ENCODE results near the gene DPP6.

The DPP6 gene

DNA sequence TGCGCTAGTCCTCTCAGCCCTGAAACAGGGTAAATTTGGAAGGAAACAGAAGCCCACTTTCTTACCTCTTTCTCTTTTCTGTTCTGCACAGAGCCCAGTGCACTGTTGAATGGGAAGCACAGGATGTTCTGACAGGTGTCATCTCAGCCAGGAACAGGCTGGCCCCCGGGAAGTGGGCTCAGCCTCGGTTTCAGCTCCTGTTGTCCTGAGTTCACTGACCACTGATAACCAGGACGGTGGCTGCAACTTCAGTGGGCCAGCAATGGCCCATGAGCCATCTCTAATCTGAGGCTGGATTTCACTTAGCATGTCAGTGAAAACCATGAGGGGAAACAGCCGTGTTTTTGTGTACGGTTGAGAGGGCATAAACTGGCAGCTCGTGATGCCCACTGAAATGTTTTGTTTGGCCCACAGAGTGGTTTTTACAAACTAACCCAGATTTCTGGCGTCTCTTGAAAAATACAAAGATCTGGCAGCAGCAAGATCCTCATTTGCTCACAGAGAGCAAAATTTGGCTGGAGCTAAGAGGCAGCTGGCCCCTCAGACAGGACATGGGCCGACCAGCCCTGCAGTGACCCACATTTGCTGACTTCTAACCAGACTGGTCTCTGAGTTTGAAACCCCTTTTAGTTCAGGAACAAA is 494.9 kb downstream of the DPP6 start:
- Histone ChIP-seq H3K27me3 (ENCODE audit: control insufficient read depth, insufficient read depth, low read length) (no peaks in the 10 kb centered on the region), H3K4me3 (ENCODE audit: low read depth, low read length) (no peak overlapping the region), H3K27ac (ENCODE audit: low read depth, low read length) (no peak overlapping the region), H3K9ac (ENCODE audit: low read length) (no peak overlapping the region), H3K36me3 (ENCODE audit: control insufficient read depth, insufficient read depth, low read length) (no peaks in the 10 kb centered on the region), H3K9me3 (ENCODE audit: control insufficient read depth, insufficient read depth, low read depth, low read length) (no peaks in the 10 kb centered on the region), H3K4me1 (ENCODE audit: control insufficient read depth, insufficient read depth, low read length) (no peaks in the 10 kb centered on the region)

DNA sequence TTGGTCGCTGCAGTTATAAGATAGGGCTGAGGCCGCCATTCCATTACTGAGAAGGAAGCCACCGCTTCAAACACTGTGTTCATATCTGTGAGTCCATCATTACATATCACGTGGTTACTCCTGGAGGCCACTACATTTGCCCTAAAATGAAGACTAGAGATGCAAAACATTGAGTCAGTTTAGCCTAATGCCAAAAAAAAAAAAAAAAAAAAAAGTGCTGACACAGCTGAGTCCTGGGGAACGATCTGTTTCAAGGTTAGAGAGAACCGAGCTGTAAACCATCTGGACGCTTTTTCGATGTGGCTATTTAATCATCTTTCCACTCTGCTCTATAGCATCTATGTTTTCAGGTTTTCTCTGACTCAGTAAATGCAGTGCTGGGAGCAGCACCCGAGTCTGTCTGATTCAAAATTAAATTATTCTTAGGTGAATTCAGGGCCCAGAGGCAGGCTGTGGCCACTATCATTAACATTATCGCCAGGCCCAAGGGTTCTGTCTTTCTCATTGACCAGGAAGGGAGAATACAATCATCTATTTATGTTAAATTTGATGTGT is 501.6 kb downstream of the DPP6 start:
- no peaks in the 10 kb centered on the region for H3K36me3 ChIP-seq (ENCODE audit: control insufficient read depth, insufficient read depth, low read length)
- H3K4me3 ChIP-seq (ENCODE audit: low read depth, low read length), result no peak overlapping the region
- H3K9ac ChIP-seq (ENCODE audit: low read length), result no peak overlapping the region
- H3K4me1 ChIP-seq (ENCODE audit: control insufficient read depth, insufficient read depth, low read length), result no peaks in the 10 kb centered on the region
- H3K27ac ChIP-seq (ENCODE audit: low read depth, low read length), result no peak overlapping the region
- H3K9me3 ChIP-seq (ENCODE audit: control insufficient read depth, insufficient read depth, low read depth, low read length), result no peaks in the 10 kb centered on the region
- no peaks in the 10 kb centered on the region for H3K27me3 ChIP-seq (ENCODE audit: control insufficient read depth, insufficient read depth, low read length)

DNA sequence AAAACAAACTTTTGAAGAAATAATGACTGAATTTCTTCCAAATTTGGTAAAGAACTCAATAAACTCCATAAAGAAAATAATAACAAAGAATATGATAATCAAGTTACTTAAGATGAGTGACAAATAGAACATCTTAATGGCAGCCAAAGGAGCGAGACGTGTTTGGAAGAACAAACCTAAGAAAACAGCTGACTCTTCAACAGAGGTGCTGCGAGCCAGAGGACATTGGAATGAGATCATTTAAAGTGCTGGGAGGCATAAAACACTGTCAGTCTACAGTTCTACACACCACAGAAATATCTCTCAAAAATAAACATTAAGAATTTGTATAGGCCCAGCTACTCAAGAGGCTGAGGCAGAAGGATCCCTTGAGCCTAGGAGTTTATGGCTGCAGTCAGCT is 507.3 kb downstream of the DPP6 start:
- Histone ChIP-seq H3K27ac (ENCODE audit: low read depth, low read length) (no peak overlapping the region), H3K9ac (ENCODE audit: low read length) (no peak overlapping the region), H3K4me3 (ENCODE audit: low read depth, low read length) (no peak overlapping the region), H3K9me3 (ENCODE audit: control insufficient read depth, insufficient read depth, low read depth, low read length) (peaks cover 4% of the 10 kb centered on the region; the same call in 1 of the 2 replicates), H3K27me3 (ENCODE audit: control insufficient read depth, insufficient read depth, low read length) (no peaks in the 10 kb centered on the region), H3K4me1 (ENCODE audit: control insufficient read depth, insufficient read depth, low read length) (no peaks in the 10 kb centered on the region), H3K36me3 (ENCODE audit: control insufficient read depth, insufficient read depth, low read length) (no peaks in the 10 kb centered on the region)

DNA sequence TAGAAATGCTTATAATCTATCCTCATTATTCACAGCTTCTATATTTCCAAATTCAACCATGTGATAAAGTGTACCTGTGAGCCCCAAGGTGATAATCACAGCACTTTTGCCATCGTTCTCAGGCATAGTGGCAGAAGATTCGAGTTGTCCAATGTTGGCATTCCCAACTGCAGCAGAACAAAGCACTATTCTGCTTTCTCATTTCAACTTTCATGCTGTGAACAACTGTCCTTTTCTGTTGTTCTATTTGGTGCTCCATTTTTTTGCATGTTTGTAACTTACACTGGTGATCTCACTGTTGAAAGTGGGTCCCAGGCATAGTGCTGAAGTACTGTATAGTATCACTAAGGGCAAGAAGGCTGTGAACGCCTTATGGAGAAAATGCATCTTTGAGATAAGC is 512.5 kb downstream of the DPP6 start:
- no peaks in the 10 kb centered on the region; the same call in none of the 2 replicates for H3K27me3 ChIP-seq (ENCODE audit: control insufficient read depth, insufficient read depth, low read length)
- H3K9me3 ChIP-seq (ENCODE audit: control insufficient read depth, insufficient read depth, low read depth, low read length), result no peaks in the 10 kb centered on the region
- H3K36me3 ChIP-seq (ENCODE audit: control insufficient read depth, insufficient read depth, low read length), result no peaks in the 10 kb centered on the region
- H3K27ac ChIP-seq (ENCODE audit: low read depth, low read length), result no peak overlapping the region
- H3K4me3 ChIP-seq (ENCODE audit: low read depth, low read length), result no peak overlapping the region
- H3K4me1 ChIP-seq (ENCODE audit: control insufficient read depth, insufficient read depth, low read length), result no peaks in the 10 kb centered on the region
- no peak overlapping the region for H3K9ac ChIP-seq (ENCODE audit: low read length)

DNA sequence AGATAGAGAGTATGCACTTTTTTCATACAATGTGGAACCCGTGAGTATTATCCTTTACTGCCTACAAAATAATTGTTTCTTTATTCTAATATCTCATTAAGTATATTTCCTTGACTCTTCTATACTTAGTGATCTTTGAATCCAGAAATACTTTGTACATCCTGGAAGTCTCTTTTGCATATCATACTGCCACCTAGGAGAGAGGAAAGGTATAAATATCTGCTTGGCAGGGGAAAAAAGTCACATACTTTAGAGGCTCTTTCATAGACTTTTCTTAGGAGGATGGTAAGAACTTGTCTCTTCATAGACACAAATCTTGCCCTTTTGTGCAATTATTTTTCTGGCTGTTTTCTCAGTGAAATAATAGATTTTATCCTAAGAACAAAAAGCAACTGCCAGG is 514.7 kb downstream of the DPP6 start:
- H3K4me1 ChIP-seq (ENCODE audit: control insufficient read depth, insufficient read depth, low read length), result no peaks in the 10 kb centered on the region
- no peaks in the 10 kb centered on the region; the same call in none of the 2 replicates for H3K27me3 ChIP-seq (ENCODE audit: control insufficient read depth, insufficient read depth, low read length)
- no peak overlapping the region for H3K9ac ChIP-seq (ENCODE audit: low read length)
- no peaks in the 10 kb centered on the region for H3K36me3 ChIP-seq (ENCODE audit: control insufficient read depth, insufficient read depth, low read length)
- H3K4me3 ChIP-seq (ENCODE audit: low read depth, low read length), result no peak overlapping the region
- no peaks in the 10 kb centered on the region for H3K9me3 ChIP-seq (ENCODE audit: control insufficient read depth, insufficient read depth, low read depth, low read length)
- H3K27ac ChIP-seq (ENCODE audit: low read depth, low read length), result no peak overlapping the region

DNA sequence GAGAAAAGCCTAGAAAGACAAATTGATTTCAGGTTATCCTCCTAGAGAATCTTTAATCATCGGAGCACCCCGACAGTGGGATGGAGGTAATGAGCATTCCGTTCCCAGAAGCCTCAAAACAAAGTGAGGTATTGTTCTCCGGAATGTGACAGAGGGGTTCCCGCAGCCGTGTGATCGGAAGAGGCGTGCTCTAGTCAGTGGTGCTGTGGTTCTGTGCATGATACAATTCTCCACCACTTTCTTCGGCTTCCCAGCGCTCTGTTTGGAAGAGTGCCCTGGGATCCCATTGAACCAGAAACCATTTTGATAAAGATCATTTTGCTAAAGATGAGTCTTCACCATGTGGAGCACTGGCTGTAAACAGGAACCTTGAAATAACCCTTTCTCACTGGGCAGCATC is 516.1 kb downstream of the DPP6 start:
- H3K9me3 ChIP-seq (ENCODE audit: control insufficient read depth, insufficient read depth, low read depth, low read length), result peaks cover 3% of the 10 kb centered on the region; the same call in 1 of the 2 replicates
- no peak overlapping the region for H3K4me3 ChIP-seq (ENCODE audit: low read depth, low read length)
- H3K4me1 ChIP-seq (ENCODE audit: control insufficient read depth, insufficient read depth, low read length), result no peaks in the 10 kb centered on the region
- no peaks in the 10 kb centered on the region; the same call in none of the 2 replicates for H3K27me3 ChIP-seq (ENCODE audit: control insufficient read depth, insufficient read depth, low read length)
- no peak overlapping the region for H3K27ac ChIP-seq (ENCODE audit: low read depth, low read length)
- H3K9ac ChIP-seq (ENCODE audit: low read length), result no peak overlapping the region
- no peaks in the 10 kb centered on the region for H3K36me3 ChIP-seq (ENCODE audit: control insufficient read depth, insufficient read depth, low read length)

DNA sequence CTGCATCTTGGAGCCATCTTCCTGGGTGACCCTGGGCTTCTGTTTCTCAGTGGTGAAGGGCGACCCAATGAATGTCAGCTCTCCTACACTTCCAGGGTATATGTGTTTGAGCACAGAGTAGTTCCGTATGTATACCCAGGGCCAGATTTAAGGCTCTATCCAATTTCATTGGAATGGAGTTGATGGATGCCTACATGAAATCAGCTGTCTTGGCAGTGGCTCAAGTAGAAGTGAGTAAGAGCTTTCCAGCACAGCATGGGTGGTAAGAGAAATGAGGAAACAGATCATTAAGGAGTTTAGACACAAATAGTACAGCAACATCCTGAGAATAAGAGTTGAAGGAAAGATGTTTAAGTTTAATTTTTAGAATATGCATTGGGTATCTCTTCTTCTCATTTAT is 517.7 kb downstream of the DPP6 start:
- H3K4me3 ChIP-seq (ENCODE audit: low read depth, low read length), result no peak overlapping the region
- H3K9me3 ChIP-seq (ENCODE audit: control insufficient read depth, insufficient read depth, low read depth, low read length), result peaks cover 13% of the 10 kb centered on the region; the same call in 1 of the 2 replicates
- no peak overlapping the region for H3K27ac ChIP-seq (ENCODE audit: low read depth, low read length)
- H3K9ac ChIP-seq (ENCODE audit: low read length), result no peak overlapping the region
- no peaks in the 10 kb centered on the region for H3K4me1 ChIP-seq (ENCODE audit: control insufficient read depth, insufficient read depth, low read length)
- H3K36me3 ChIP-seq (ENCODE audit: control insufficient read depth, insufficient read depth, low read length), result no peaks in the 10 kb centered on the region
- H3K27me3 ChIP-seq (ENCODE audit: control insufficient read depth, insufficient read depth, low read length), result no peaks in the 10 kb centered on the region; the same call in none of the 2 replicates

DNA sequence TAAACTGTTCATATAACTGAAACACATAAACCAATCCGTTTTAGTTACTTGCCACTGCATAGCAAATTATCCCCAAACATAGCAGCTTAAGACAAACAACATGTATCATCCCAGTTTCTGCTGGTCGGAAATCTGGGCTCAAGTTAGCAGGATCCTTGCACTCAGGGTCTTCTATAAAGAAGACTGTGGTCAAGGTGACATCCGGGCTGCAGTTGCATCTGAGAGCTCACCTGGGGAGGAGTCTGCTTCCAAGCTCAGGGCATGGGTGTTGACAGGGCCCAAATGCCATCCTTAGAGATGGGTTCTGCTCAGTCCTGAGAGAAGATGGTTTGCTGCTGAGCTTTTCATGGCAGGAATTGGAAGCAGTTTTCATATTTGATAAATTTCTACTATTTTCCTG is 519.6 kb downstream of the DPP6 start:
- Histone ChIP-seq H3K9me3 (ENCODE audit: control insufficient read depth, insufficient read depth, low read depth, low read length) (peaks cover 13% of the 10 kb centered on the region; the same call in 1 of the 2 replicates), H3K36me3 (ENCODE audit: control insufficient read depth, insufficient read depth, low read length) (no peaks in the 10 kb centered on the region), H3K9ac (ENCODE audit: low read length) (no peak overlapping the region), H3K4me1 (ENCODE audit: control insufficient read depth, insufficient read depth, low read length) (no peaks in the 10 kb centered on the region), H3K27me3 (ENCODE audit: control insufficient read depth, insufficient read depth, low read length) (no peaks in the 10 kb centered on the region; the same call in 1 of the 2 replicates), H3K27ac (ENCODE audit: low read depth, low read length) (no peak overlapping the region), H3K4me3 (ENCODE audit: low read depth, low read length) (no peak overlapping the region)

DNA sequence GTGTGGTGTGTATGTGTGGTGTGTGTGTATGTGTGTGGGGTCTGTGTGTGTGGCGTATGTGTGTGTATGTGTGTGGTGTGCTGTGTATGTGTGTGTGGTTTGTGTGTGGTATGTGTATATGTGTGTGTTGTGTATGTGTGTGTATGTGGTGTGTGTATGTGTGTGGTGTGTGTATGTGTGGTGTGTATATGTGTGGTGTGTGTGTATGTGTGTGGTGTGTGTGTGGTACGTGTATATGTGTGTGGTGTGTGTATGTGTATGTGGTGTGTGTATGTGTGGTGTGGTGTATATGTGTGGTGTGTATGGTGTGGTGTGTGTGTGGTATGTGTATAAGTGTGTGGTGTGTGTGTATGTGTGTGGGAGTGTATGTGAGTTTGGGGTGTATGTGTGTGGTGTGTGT is 522.0 kb downstream of the DPP6 start:
- H3K9ac ChIP-seq (ENCODE audit: low read length), result no peak overlapping the region
- H3K9me3 ChIP-seq (ENCODE audit: control insufficient read depth, insufficient read depth, low read depth, low read length), result peaks cover 13% of the 10 kb centered on the region; the same call in 1 of the 2 replicates
- H3K4me3 ChIP-seq (ENCODE audit: low read depth, low read length), result no peak overlapping the region
- no peaks in the 10 kb centered on the region for H3K27me3 ChIP-seq (ENCODE audit: control insufficient read depth, insufficient read depth, low read length)
- no peaks in the 10 kb centered on the region for H3K36me3 ChIP-seq (ENCODE audit: control insufficient read depth, insufficient read depth, low read length)
- H3K27ac ChIP-seq (ENCODE audit: low read depth, low read length), result no peak overlapping the region
- H3K4me1 ChIP-seq (ENCODE audit: control insufficient read depth, insufficient read depth, low read length), result no peaks in the 10 kb centered on the region

DNA sequence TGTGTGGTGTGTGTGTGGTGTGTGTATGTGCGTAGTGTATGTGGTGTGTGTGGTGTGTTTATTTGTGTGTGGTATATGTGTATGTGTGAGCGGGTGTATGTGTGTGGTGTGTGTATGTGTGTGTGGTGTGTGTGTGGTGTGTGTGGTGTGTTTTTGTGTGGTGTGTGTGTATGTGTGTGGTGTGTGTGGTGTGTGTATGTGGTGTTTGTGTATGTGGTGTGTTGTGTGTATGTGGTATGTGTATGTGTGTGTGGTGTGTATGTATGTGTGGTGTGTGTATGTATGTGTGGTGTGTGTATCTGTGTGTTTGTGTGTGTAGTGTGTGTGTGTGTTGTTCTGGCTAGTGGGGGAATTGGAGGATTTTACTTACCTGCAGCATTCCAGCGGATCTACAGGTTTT is 523.3 kb downstream of the DPP6 start:
- Histone ChIP-seq H3K9ac (ENCODE audit: low read length) (no peak overlapping the region), H3K4me3 (ENCODE audit: low read depth, low read length) (no peak overlapping the region), H3K27me3 (ENCODE audit: control insufficient read depth, insufficient read depth, low read length) (no peaks in the 10 kb centered on the region), H3K36me3 (ENCODE audit: control insufficient read depth, insufficient read depth, low read length) (no peaks in the 10 kb centered on the region), H3K27ac (ENCODE audit: low read depth, low read length) (no peak overlapping the region), H3K4me1 (ENCODE audit: control insufficient read depth, insufficient read depth, low read length) (no peaks in the 10 kb centered on the region), H3K9me3 (ENCODE audit: control insufficient read depth, insufficient read depth, low read depth, low read length) (peaks cover 13% of the 10 kb centered on the region; the same call in 1 of the 2 replicates)

DNA sequence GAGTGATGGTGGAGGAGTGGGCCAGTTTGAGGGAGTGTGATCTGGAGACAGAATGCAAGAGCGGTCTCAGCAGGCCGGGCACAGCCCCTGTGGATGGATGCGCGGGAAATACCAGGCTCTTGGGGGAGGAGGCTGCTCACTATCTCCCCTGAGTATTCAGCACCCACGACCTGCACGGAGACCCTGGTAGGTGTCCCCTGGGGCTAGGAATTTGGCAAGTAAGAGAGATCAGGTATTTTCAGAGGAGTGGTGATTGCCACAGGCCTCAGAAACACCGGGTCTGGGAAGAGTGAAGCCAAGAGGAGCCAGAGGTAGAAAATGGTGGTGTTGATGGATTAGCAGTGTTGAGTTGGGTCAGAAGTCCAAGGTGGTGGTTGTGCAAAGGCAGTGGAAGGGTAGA is 524.4 kb downstream of the DPP6 start:
- no peaks in the 10 kb centered on the region for H3K4me1 ChIP-seq (ENCODE audit: control insufficient read depth, insufficient read depth, low read length)
- H3K27me3 ChIP-seq (ENCODE audit: control insufficient read depth, insufficient read depth, low read length), result no peaks in the 10 kb centered on the region
- H3K36me3 ChIP-seq (ENCODE audit: control insufficient read depth, insufficient read depth, low read length), result no peaks in the 10 kb centered on the region
- H3K9ac ChIP-seq (ENCODE audit: low read length), result no peak overlapping the region
- peaks cover 13% of the 10 kb centered on the region; the same call in 1 of the 2 replicates for H3K9me3 ChIP-seq (ENCODE audit: control insufficient read depth, insufficient read depth, low read depth, low read length)
- H3K27ac ChIP-seq (ENCODE audit: low read depth, low read length), result no peak overlapping the region
- H3K4me3 ChIP-seq (ENCODE audit: low read depth, low read length), result no peak overlapping the region
